GM12878 (cell line): ENCODE measurements around the gene HADHA. TPM values are rescaled to one million over a fixed set of nuclear protein-coding genes. Genes with fewer than 3 reads are reported as not detected.

Experiments
- ATAC-seq: fragments of 200-7000 bp; cut with Tn5 transposase; 3 replicates; pipeline ENCODE4 v1.9.1; 2020; ENCODE audit warnings: mild to moderate bottlenecking, moderate library complexity
- BruUV-seq: library from RNA; stranded (reverse); fragments of 400-500 nt; replicated peaks from 2 replicates; lab custom pipeline; 2021; lab: Mats Ljungman, UMichigan
- CTCF ChIA-PET: fragments of 300-600 bp; sonication (Branson Sonifier 250); formaldehyde crosslinking; extraction: SDS; loops from one replicate; lab custom pipeline; 2021; ENCODE audit warnings: inconsistent platforms; lab: Yijun Ruan, JAX
- POLR2A ChIA-PET: fragments of 350-600 bp; formaldehyde crosslinking; extraction: SDS; loops from one replicate; lab custom pipeline; 2021; ENCODE audit warnings: inconsistent platforms; lab: Charles Lee
- RAD21 ChIA-PET: fragments of 300-600 bp; sonication (Branson Sonifier 250); formaldehyde crosslinking; loops from one replicate; lab custom pipeline; 2023; ENCODE audit warnings: antibody characterized with exemption; ENCODE audit not compliant: unreplicated experiment; lab: Charles Lee
- SMC1A ChIA-PET: fragments of 300-600 bp; sonication (Branson Sonifier 250); formaldehyde crosslinking; loops from one replicate; lab custom pipeline; 2023; ENCODE audit not compliant: unreplicated experiment, uncharacterized antibody; lab: Charles Lee
- DNase-seq: peaks from one replicate; pipeline ENCODE4 v3.0.0-alpha.2; 2011; ENCODE audit warnings: low read depth, low spot score
- FAIRE-seq: peaks from 3 replicates; lab custom pipeline; 2011; peaks lifted over from hg19 to GRCh38; lab: Jason Lieb, UNC
- H2AFZ ChIP-seq: 2 replicates; pipeline ENCODE4 v1.6.0; 2011; ENCODE audit warnings: low read depth, low read length, control low read depth; ENCODE audit not compliant: control insufficient read depth
- H3K27ac ChIP-seq: 2 replicates; pipeline ENCODE4 v1.5.1; 2011; ENCODE audit warnings: control low read depth; ENCODE audit not compliant: control insufficient read depth, insufficient read depth
- H3K27me3 ChIP-seq, 2 experiments: replicated peaks in 1 of 2; 2 replicates each; pipeline versions ENCODE4 v1.6.0 to v1.6.1; 2011; ENCODE audit warnings: low read length in 1 of 2; ENCODE audit not compliant: control insufficient read depth in 2 of 2, insufficient read depth in 2 of 2
- H3K36me3 ChIP-seq, 2 experiments: 2 replicates each; pipeline ENCODE4 v1.5.1; 2011; ENCODE audit warnings: low read length in 1 of 2; ENCODE audit not compliant: control insufficient read depth in 2 of 2, insufficient read depth in 2 of 2
- H3K4me1 ChIP-seq: 2 replicates; pipeline ENCODE4 v1.6.1; 2011; ENCODE audit warnings: mild to moderate bottlenecking, low read length, moderate library complexity, mixed read lengths; ENCODE audit not compliant: control insufficient read depth, insufficient read depth
- H3K4me2 ChIP-seq: 2 replicates; pipeline ENCODE4 v1.6.0; 2011; ENCODE audit warnings: control low read depth; ENCODE audit not compliant: control insufficient read depth, insufficient read depth
- H3K4me3 ChIP-seq: fragments of 200-600 bp; sonication (generic); 2 replicates; pipeline ENCODE4 v1.5.1; 2016
- H3K79me2 ChIP-seq: 2 replicates; pipeline ENCODE4 v1.6.0; 2011; ENCODE audit warnings: low read length; ENCODE audit not compliant: control insufficient read depth, insufficient read depth
- H3K9ac ChIP-seq: 2 replicates; pipeline ENCODE4 v1.8.0; 2011; ENCODE audit warnings: low read length, control low read depth, mixed read lengths; ENCODE audit not compliant: control insufficient read depth, insufficient read depth
- H3K9me3 ChIP-seq: replicated peaks from 3 replicates; pipeline ENCODE4 v1.5.1; 2011; ENCODE audit warnings: mild to moderate bottlenecking, low read length; ENCODE audit not compliant: control insufficient read depth, insufficient read depth
- H4K20me1 ChIP-seq: 2 replicates; pipeline ENCODE4 v1.6.0; 2011; ENCODE audit not compliant: control insufficient read depth, insufficient read depth
- ATF7 ChIP-seq: fragments of 450-650 bp; IDR thresholded peaks from 2 replicates; pipeline ENCODE4 v1.6.1; 2016; ENCODE audit warnings: low read depth, mild to moderate bottlenecking
- CREM ChIP-seq: IDR thresholded peaks from 2 replicates; pipeline ENCODE4 v1.6.1; 2014; ENCODE audit warnings: antibody characterized with exemption, low read depth
- FOXK2 ChIP-seq: fragments of 450-650 bp; IDR thresholded peaks from 2 replicates; pipeline ENCODE4 v1.6.1; 2017; ENCODE audit warnings: mild to moderate bottlenecking, moderate library complexity
- FOXM1 ChIP-seq: IDR thresholded peaks from 2 replicates; pipeline ENCODE4 v1.6.1; 2012; ENCODE audit warnings: low read depth, mild to moderate bottlenecking, inconsistent platforms, low read length, moderate library complexity
- GATAD2B ChIP-seq: fragments of 450-650 bp; conservative IDR thresholded peaks from 2 replicates; pipeline ENCODE4 v1.6.1; 2017; ENCODE audit warnings: low read depth, mild to moderate bottlenecking, moderate library complexity
- IRF4 ChIP-seq: IDR thresholded peaks from 2 replicates; pipeline ENCODE4 v1.6.1; 2011; ENCODE audit warnings: low read depth, low read length
- JUND ChIP-seq: IDR thresholded peaks from 2 replicates; pipeline ENCODE4 v1.6.1; 2012; ENCODE audit warnings: low read depth, mild to moderate bottlenecking, low read length, improper control_type of control experiment, moderate library complexity
- KDM1A ChIP-seq: fragments of 200-600 bp; sonication (generic); IDR thresholded peaks from 2 replicates; pipeline ENCODE4 v1.6.1; 2016; ENCODE audit warnings: borderline replicate concordance
- NFXL1 ChIP-seq: fragments of 450-650 bp; IDR thresholded peaks from 2 replicates; pipeline ENCODE4 v1.6.1; 2017; ENCODE audit warnings: antibody characterized with exemption, mild to moderate bottlenecking, borderline replicate concordance
- NR2C1 ChIP-seq: fragments of 450-650 bp; IDR thresholded peaks from 2 replicates; pipeline ENCODE4 v1.6.1; 2017; ENCODE audit warnings: antibody characterized with exemption, mild to moderate bottlenecking, moderate library complexity
- POLR2A ChIP-seq: IDR thresholded peaks from 2 replicates; pipeline ENCODE4 v1.6.1; 2011; ENCODE audit warnings: low read depth, mild to moderate bottlenecking, low read length
- RAD21 ChIP-seq: IDR thresholded peaks from 2 replicates; pipeline ENCODE4 v1.6.1; 2011; ENCODE audit warnings: mild to moderate bottlenecking, low read depth, low read length, moderate library complexity; ENCODE audit not compliant: insufficient read depth
- RFX5 ChIP-seq: IDR thresholded peaks from 2 replicates; pipeline ENCODE4 v1.6.1; 2011; ENCODE audit warnings: low read depth, low read length, improper control_type of control experiment
- RUNX3 ChIP-seq: IDR thresholded peaks from 2 replicates; pipeline ENCODE4 v1.6.1; 2012; ENCODE audit warnings: low read length, inconsistent platforms
- STAT3 ChIP-seq: IDR thresholded peaks from 2 replicates; pipeline ENCODE4 v1.6.1; 2011; ENCODE audit warnings: low read depth, low read length, improper control_type of control experiment
- USF2 ChIP-seq: IDR thresholded peaks from 2 replicates; pipeline ENCODE4 v1.6.1; 2011; ENCODE audit warnings: low read depth, low read length, improper control_type of control experiment, borderline replicate concordance
- WGBS: methylation state at CpG from one replicate; pipeline ENCODE4 v1.1.6; 2016; ENCODE audit warnings: low lambda C conversion rate; ENCODE audit not compliant: insufficient replicate concordance, insufficient coverage; ENCODE audit errors: missing lambda C conversion rate; 5-methylcytosine and 5-hydroxymethylcytosine counted together
- in situ Hi-C: fragments of 300-500 bp; cut with MboI; formaldehyde crosslinking; loops from 9 replicates; pipeline ENCODE4 v1.14.3; 2018; ENCODE audit warnings: mixed read lengths
- intact Hi-C: fragments of 100-400 bp; cut with micrococcal nuclease; formaldehyde crosslinking; loops from one replicate; pipeline ENCODE4 v1.14.2; 2022; ENCODE audit not compliant: unreplicated experiment
- polyA plus RNA-seq, 11 experiments: library from polyadenylated mRNA; depleted of rRNA in 4 of 11; unstranded in 6 of 11; stranded (reverse) in 5 of 11; fragments of >200 nt; fragmentation: Nextera tagmentation in 4 of 11; fragmentation: Illumina TruSeq in 1 of 11; extraction: Ambion mirVana in 4 of 11; extraction: Trizol in 1 of 11; gene quantifications; 1 replicate in 1 of 11; 2 replicates in 10 of 11; pipeline versions ENCODE4 v1.2.1 to v1.2.3, GENCODE V29; 2011 to 2016; ENCODE audit warnings: inconsistent platforms in 2 of 11, missing spikeins in 2 of 11, low read depth in 1 of 11
- total RNA-seq, 4 experiments: library from RNA; depleted of rRNA in 3 of 4; stranded (reverse); fragments of >200 nt in 3 of 4; fragmentation: Illumina TruSeq in 1 of 4; extraction: Trizol in 1 of 4; gene quantifications; 2 replicates each; pipeline versions ENCODE4 v1.2.1 to v1.2.3, GENCODE V29; 2013 to 2021
- TF ChIP-seq, protein P1 (sequence below): IDR thresholded peaks from 2 replicates; pipeline ENCODE4 v1.6.1; 2011; ENCODE audit warnings: borderline replicate concordance, low read depth, mild to moderate bottlenecking, moderate library complexity, low read length; ENCODE audit not compliant: insufficient read depth, poor library complexity, severe bottlenecking

The HADHA gene
- total and polyA plus RNA-seq, 10 of the 15 experiments (the other 5 are each of a cell fraction or from before 2014, with no cell fraction given), result 109 to 207 (median 165) TPM

DNA sequence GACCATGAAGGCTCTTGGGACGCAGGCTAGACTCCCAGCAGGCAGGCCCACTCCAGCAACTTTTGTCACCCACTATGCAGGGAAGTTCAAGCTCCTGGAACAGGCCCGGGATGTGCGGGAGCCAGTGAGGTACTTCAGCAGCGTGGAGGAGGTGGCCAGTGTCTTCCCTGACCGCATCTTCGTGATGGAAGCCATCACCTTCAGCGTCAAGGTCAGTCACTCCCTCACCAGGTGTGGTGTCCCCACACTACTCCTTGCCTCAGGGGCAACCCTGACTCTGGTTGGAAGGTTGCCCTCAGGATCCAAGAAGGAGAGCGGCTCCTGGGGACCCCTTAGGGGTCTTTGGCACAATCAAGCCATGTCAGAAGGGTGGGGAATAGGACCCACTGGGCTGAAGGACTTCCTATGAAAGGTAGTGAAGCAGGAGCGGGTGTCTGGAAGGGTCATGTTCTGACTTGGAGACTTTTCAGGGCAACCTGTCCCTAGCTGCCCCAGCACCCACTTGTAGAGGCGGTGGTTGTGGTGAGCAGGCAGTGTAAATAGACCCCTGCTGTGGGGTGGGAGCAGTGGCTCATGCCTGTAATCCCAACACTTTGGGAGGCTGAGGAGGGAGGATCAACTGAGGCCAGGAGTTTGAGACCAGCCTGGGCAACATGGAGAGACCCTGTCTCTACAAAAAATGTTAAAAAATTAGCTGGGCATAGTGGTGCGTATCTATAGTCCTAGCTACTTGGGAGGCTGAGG is 61.4 kb downstream of the HADHA start:
- Histone ChIP-seq H3K9ac (no peak overlapping the region), H4K20me1 (no peaks in the 10 kb centered on the region), H3K4me2 (no peak overlapping the region)
- TF ChIP-seq GATAD2B (no peak), FOXK2 (no peak)
- TF ChIP-seq, all 136 proteins: peak for 0
- CTCF ChIA-PET, result no interaction called here
- WGBS, result 57% methylated on average over 11 of the region's 11 CpGs
- POLR2A ChIA-PET, result no interaction called here
- SMC1A ChIA-PET, result interaction anchor here (0.6 kb wide), 1 partner anchor 193 kb away, joined by 3 read pairs; no protein-coding TSS in a partner anchor
- intact Hi-C loops, result no loop called here
- ATAC-seq (no peak), DNase-seq (no peak), FAIRE-seq (no peak)
- Histone ChIP-seq H3K36me3 (no peaks in the 10 kb centered on the region), H3K79me2 (no peaks in the 10 kb centered on the region), H2AFZ (no peak overlapping the region), H3K9me3 (no peaks in the 10 kb centered on the region), H3K27ac (no peak overlapping the region), H3K4me3 (no peak overlapping the region), H3K4me1 (no peaks in the 10 kb centered on the region; the same call in 1 of the 2 replicates), H3K27me3 (peaks cover 4 to 8% of the 10 kb centered on the region in 2 experiments)
- in situ Hi-C loops, result no loop called here
- RAD21 ChIA-PET, result no interaction called here
- BruUV-seq, result no TSS peak

- Histone ChIP-seq H3K4me1 (no peaks in the 10 kb centered on the region; the same call in 1 of the 2 replicates), H3K9ac (no peak overlapping the region), H3K36me3 (no peaks in the 10 kb centered on the region), H3K27me3 (peaks cover 4 to 8% of the 10 kb centered on the region in 2 experiments), H3K79me2 (no peaks in the 10 kb centered on the region), H3K4me3 (no peak overlapping the region), H3K27ac (no peak overlapping the region), H4K20me1 (no peaks in the 10 kb centered on the region), H3K4me2 (no peak overlapping the region), H2AFZ (no peak overlapping the region), H3K9me3 (no peaks in the 10 kb centered on the region)
- WGBS, result 59% methylated on average over 5 of the region's 5 CpGs
- no TSS peak for BruUV-seq
- ChIA-PET SMC1A (interaction anchor here (0.6 kb wide), 1 partner anchor 145 kb away, joined by 3 read pairs; no protein-coding TSS in a partner anchor), RAD21 (no interaction called here), CTCF (no interaction called here), POLR2A (no interaction called here)
- FAIRE-seq (no peak), ATAC-seq (no peak), DNase-seq (no peak)
- intact Hi-C loops, result no loop called here
- in situ Hi-C loops, result no loop called here
- TF ChIP-seq KDM1A (no peak), NFXL1 (no peak), FOXK2 (no peak), POLR2A (no peak), FOXM1 (no peak), JUND (no peak), RAD21 (no peak), USF2 (no peak), NR2C1 (no peak), RUNX3 (no peak), IRF4 (no peak), ATF7 (no peak), STAT3 (no peak), CREM (no peak), RFX5 (no peak)
- TF ChIP-seq, protein P1, sequence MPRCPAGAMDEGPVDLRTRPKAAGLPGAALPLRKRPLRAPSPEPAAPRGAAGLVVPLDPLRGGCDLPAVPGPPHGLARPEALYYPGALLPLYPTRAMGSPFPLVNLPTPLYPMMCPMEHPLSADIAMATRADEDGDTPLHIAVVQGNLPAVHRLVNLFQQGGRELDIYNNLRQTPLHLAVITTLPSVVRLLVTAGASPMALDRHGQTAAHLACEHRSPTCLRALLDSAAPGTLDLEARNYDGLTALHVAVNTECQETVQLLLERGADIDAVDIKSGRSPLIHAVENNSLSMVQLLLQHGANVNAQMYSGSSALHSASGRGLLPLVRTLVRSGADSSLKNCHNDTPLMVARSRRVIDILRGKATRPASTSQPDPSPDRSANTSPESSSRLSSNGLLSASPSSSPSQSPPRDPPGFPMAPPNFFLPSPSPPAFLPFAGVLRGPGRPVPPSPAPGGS, result no peak
Observed at GRCh38 chr2:26182441-26182840, 62.0 kb downstream of the HADHA start.
